ENCODE data around the gene MPI. TPM values are rescaled to one million over a fixed set of nuclear protein-coding genes. Genes with fewer than 3 reads are reported as not detected.

Gene MPI
- total RNA-seq, 1 donor from 2014 or later = 30.1 TPM

DNA sequence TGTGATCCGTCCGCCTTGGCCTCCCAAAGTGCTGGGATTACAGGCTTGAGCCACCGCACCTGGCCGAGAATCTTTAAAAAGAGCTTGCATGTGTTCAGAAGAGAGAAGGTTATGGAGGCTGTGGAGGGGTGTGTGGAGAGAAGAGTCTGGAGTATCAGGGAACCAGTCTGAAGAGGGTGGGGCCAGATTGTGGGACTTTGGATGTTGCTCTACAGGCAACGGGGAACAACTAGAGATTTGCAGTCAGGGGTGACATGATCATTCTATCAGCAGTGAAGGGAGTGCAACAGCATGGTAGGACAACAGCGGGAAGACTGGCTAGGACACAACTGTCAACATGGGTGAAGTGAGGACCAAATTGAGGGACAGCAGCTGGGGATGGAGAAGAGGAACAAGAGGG is 25.5 kb upstream of the MPI start:
- H3K4me1 Mint-ChIP-seq (ENCODE audit: unreplicated experiment) = peaks cover 28% of the 10 kb centered on the region
- TF ChIP-seq, protein P1, sequence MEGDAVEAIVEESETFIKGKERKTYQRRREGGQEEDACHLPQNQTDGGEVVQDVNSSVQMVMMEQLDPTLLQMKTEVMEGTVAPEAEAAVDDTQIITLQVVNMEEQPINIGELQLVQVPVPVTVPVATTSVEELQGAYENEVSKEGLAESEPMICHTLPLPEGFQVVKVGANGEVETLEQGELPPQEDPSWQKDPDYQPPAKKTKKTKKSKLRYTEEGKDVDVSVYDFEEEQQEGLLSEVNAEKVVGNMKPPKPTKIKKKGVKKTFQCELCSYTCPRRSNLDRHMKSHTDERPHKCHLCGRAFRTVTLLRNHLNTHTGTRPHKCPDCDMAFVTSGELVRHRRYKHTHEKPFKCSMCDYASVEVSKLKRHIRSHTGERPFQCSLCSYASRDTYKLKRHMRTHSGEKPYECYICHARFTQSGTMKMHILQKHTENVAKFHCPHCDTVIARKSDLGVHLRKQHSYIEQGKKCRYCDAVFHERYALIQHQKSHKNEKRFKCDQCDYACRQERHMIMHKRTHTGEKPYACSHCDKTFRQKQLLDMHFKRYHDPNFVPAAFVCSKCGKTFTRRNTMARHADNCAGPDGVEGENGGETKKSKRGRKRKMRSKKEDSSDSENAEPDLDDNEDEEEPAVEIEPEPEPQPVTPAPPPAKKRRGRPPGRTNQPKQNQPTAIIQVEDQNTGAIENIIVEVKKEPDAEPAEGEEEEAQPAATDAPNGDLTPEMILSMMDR (IDR thresholded peaks at IDR 0.05) = no peak
- no peak overlapping the region for H3K4me3 Mint-ChIP-seq (ENCODE audit: unreplicated experiment)
- H3K9me3 Mint-ChIP-seq (ENCODE audit: unreplicated experiment) = no peaks in the 10 kb centered on the region
- H3K36me3 Mint-ChIP-seq (ENCODE audit: unreplicated experiment) = peaks cover 12% of the 10 kb centered on the region
- H3K27ac Mint-ChIP-seq (ENCODE audit: unreplicated experiment) = no peak overlapping the region
- no peak for DNase-seq (ENCODE audit: extremely low spot score, unreplicated experiment)
- H3K27me3 Mint-ChIP-seq (ENCODE audit: unreplicated experiment) = no peaks in the 10 kb centered on the region

DNA sequence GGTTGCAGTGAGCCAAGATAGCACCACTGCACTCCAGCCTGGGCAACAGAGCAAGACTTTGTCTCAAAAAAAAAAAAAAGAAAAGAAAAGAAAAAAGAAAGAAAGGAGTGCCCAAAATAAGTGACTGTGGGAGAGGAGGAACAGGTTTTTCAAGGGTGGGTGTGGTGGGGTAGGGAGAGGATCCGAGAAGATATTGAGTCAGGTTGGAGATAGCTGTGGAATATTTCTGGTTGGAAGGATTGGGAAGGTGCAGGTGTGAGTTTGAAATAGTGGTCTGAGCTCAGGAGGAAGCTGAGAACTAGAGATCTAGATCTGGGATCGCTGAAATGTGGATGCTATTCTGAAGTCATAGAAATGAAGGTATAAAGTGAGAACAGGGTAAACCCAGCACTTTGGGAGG is 24.5 kb upstream of the MPI start:
- no peak for DNase-seq (ENCODE audit: extremely low spot score, unreplicated experiment)
- Mint-ChIP-seq H3K9me3 (ENCODE audit: unreplicated experiment) (no peaks in the 10 kb centered on the region), H3K4me1 (ENCODE audit: unreplicated experiment) (peaks cover 38% of the 10 kb centered on the region), H3K4me3 (ENCODE audit: unreplicated experiment) (no peak overlapping the region), H3K27ac (ENCODE audit: unreplicated experiment) (no peak overlapping the region), H3K27me3 (ENCODE audit: unreplicated experiment) (no peaks in the 10 kb centered on the region), H3K36me3 (ENCODE audit: unreplicated experiment) (peaks cover 12% of the 10 kb centered on the region)
- TF ChIP-seq, protein P1 (IDR thresholded peaks at IDR 0.05) = no peak

DNA sequence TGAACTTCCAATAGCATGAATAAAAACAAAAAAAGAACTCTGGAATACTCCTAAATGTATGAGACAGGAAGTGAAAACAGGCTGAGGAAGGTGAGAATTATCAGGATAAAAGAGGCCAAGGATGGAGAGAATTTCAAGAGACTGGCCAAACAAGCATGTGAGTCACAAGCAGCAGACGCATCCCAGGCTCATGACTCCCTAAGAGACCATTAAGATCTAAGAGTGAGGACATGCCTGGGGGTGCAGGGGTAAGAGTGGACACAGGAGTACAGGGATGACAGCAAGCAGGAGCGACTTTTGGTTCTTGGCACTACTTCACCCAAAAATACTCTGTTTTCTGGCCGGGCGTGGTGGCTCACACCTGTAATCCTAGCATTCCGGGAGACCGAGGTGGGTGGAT is 23.8 kb upstream of the MPI start:
- TF ChIP-seq, protein P1 (IDR thresholded peaks at IDR 0.05) = no peak
- Mint-ChIP-seq H3K4me1 (ENCODE audit: unreplicated experiment) (peaks cover 46% of the 10 kb centered on the region), H3K27me3 (ENCODE audit: unreplicated experiment) (no peaks in the 10 kb centered on the region), H3K4me3 (ENCODE audit: unreplicated experiment) (no peak overlapping the region), H3K36me3 (ENCODE audit: unreplicated experiment) (peaks cover 12% of the 10 kb centered on the region), H3K9me3 (ENCODE audit: unreplicated experiment) (no peaks in the 10 kb centered on the region), H3K27ac (ENCODE audit: unreplicated experiment) (peak overlapping the region; percentile 31)
- no peak for DNase-seq (ENCODE audit: extremely low spot score, unreplicated experiment)

DNA sequence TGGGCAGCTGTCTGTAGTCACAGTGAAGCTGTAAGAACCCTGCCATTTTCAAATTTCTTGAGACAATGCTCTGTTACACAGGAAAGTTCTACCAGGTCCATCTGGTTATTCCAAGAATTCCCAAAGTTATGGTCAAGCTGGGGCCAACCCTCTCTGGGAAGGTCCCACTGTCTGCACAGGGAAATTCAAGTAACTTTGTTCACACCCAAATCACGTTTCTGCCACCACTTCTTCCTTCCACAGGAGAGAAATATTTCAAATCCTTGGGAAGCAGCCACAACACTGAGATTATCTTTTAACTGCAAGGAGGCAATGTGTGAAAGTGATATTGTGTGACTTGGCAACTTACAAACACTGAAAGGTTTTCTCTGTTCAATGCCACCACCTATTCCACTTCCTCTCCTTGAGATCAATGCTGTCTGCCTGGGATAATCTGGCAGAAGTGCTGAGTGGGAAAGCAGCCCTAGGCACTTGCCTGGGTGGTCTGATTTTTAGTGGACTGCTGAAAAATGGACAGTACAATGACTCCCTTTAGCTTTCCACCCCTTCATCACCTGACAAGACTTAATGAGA is 22.3 kb upstream of the MPI start:
- no peaks in the 10 kb centered on the region for H3K9me3 Mint-ChIP-seq (ENCODE audit: unreplicated experiment)
- H3K36me3 Mint-ChIP-seq (ENCODE audit: unreplicated experiment) = peaks cover 12% of the 10 kb centered on the region
- H3K4me3 Mint-ChIP-seq (ENCODE audit: unreplicated experiment) = no peak overlapping the region
- no peak for DNase-seq (ENCODE audit: extremely low spot score, unreplicated experiment)
- TF ChIP-seq, protein P1 (IDR thresholded peaks at IDR 0.05) = no peak
- H3K27me3 Mint-ChIP-seq (ENCODE audit: unreplicated experiment) = no peaks in the 10 kb centered on the region
- H3K4me1 Mint-ChIP-seq (ENCODE audit: unreplicated experiment) = peaks cover 55% of the 10 kb centered on the region
- peak overlapping the region; percentile 56 for H3K27ac Mint-ChIP-seq (ENCODE audit: unreplicated experiment)

DNA sequence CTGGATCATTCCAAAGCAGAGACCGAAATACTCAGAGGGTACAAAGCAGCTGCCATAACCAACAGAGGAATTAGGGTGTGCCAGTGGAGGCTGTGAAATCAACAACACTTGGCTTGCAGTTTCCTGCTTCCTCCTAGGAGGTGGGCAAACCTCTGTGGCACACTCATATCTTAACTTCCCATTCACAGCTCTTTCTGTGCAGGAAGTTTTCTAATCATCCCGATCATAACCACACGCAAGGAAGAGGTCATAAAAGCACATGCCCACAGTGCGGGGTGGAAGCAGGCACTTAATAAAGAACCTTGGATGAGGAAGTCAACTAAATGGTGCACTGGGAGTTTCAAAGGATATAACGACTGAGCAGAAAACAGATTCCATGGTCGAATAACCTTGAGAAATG is 21.8 kb upstream of the MPI start:
- no peak for DNase-seq (ENCODE audit: extremely low spot score, unreplicated experiment)
- Mint-ChIP-seq H3K4me3 (ENCODE audit: unreplicated experiment) (no peak overlapping the region), H3K27ac (ENCODE audit: unreplicated experiment) (peak overlapping the region; percentile 28), H3K36me3 (ENCODE audit: unreplicated experiment) (peaks cover 12% of the 10 kb centered on the region), H3K27me3 (ENCODE audit: unreplicated experiment) (no peaks in the 10 kb centered on the region), H3K4me1 (ENCODE audit: unreplicated experiment) (peaks cover 59% of the 10 kb centered on the region), H3K9me3 (ENCODE audit: unreplicated experiment) (no peaks in the 10 kb centered on the region)
- TF ChIP-seq, protein P1 (IDR thresholded peaks at IDR 0.05) = no peak

Measured in osteocyte (in vitro differentiated cells).